GM23248 (cell line): ENCODE measurements around the gene TMEM247.

Experiments used
- EZH2 ChIP-seq: fragments of 200-600 bp; sonication (generic); IDR thresholded peaks from 2 replicates; pipeline ENCODE4 v1.6.1; 2018; ENCODE audit warnings: antibody characterized with exemption, mild to moderate bottlenecking; ENCODE audit not compliant: insufficient read depth, poor library complexity, severe bottlenecking
- EZH2phosphoT487 ChIP-seq: fragments of 200-600 bp; sonication (generic); IDR thresholded peaks from 2 replicates; pipeline ENCODE4 v1.6.1; 2018; ENCODE audit warnings: antibody characterized with exemption, moderate library complexity, mild to moderate bottlenecking, low read depth; ENCODE audit not compliant: insufficient read depth

DNA sequence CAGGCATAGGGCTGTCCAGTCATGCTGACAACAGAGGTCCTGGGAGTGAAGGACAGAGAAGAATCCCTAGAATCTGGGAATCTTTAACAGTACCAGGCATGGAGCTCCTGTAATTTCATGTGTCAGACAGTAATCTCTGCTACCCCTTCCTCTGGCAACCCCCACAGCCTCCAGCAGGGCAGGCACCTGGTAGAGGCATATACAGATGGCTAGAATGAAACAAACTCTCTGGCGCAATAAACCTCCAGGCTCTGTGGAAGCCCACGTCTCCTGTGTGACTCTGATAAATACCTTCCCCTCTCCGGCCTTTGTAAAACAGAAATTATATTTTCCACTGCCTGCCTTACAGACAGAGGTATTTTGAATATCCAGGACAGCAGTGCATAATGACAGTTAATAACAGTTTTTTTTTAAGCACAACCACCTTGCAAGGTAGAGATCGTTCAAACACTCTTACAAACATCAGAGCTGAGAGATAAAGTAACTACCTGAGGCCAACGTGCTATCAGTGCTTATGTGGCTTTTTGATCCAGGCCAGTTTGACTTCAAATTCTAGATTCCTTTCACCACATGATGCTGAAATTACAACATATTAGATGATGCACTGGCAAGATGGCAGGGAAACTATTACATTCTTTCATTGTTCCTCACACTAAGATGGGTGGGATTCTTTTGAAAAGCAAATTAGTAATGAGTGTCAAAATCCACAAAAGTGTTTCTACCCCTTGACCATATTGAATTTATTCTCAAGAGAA is 47.7 kb upstream of the TMEM247 start:
- TF ChIP-seq EZH2phosphoT487 (no peak), EZH2 (no peak)
